T47D (cell line): ENCODE measurements around the gene FOXC2.

ENCODE experiments used
- DNase-seq, 2 experiments: peaks; one replicate each; pipeline versions ENCODE4 v3.0.0 to v3.0.0-alpha.2; 2011 to 2012; ENCODE audit warnings: low read depth in 1 of 2, low spot score in 1 of 2
- JUND ChIP-seq: IDR thresholded peaks from 2 replicates; pipeline ENCODE4 v1.6.1; 2012; ENCODE audit warnings: low read depth
- in situ Hi-C: cut with HindIII; loops from 2 replicates; pipeline ENCODE4 v1.10.0; 2016; ENCODE audit warnings: low sequenced_read_pairs, low pct_unique_long_range_greater_than_20kb

FOXC2 gene

GRCh38 chr16:86553356-86553755 is 13.3 kb upstream of the FOXC2 start:
- in situ Hi-C loops: no loop called here
- DNase-seq: no peak
- TF ChIP-seq JUND: no peak

DNA sequence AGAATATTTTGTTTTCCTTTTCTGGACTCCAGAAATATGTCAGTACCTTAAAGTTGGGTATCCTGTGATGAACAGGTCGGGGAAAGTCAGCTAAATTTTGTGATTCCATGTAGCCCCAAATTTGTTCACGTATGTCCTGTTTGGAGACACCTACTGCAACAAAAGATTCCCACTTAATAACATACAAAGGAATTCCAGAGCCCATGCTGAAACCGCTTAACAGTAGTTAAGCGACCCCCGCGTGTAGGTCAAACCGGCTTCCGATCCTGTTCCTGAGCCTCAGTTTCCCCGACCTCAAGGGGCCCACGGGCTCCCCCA is 12.1 kb upstream of the FOXC2 start:
- no peak for TF ChIP-seq JUND
- no peak for DNase-seq
- in situ Hi-C loops: no loop called here

DNA sequence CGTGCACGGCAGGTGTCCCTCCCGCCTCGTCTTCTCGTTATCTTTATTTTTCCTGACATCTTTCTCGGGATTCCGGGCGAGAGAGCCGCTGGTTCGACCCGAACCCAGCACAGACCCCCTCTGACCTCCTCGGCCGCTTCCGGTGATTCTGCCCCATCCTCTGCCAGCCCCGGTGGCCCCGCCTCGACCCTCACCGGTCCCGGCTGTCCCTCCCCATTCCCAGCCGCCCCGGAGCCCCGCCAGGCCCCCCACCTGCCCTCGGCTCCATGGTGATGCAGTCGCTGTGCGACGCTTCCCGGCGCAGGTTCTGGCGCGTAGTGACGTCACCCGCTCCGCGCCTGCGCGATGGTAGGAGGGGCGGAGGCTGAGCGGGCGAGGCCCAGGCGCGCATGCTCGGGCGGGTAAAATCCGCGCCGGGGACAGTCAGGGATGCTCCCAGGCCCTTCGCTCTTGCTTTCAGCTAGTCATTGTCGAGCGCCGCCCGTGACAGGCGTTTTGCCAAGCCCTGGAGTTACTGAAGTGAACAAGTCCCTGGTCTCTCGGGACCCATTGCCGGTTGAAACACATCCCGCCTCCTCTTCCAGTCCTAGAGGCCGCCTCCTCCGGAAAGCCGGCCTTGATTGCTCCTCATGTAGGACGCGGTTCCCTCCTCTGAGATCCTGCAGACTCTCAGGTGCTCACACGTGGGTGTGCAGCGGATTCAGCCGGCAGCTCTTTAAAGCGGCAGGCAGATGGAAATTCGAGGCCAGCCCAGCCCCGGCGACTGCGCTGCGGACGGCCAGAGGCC is 11.5 kb upstream of the FOXC2 start, which contains the start of gene MTHFSD:
Gene MTHFSD (minus strand): TSS at position 319 of the 787 bp plus-strand sequence. CDS start 51 bp downstream, at position 268.
- peak; percentile 96 to 98 for DNase-seq
- TF ChIP-seq JUND: no peak
- in situ Hi-C loops: no loop called here

DNA sequence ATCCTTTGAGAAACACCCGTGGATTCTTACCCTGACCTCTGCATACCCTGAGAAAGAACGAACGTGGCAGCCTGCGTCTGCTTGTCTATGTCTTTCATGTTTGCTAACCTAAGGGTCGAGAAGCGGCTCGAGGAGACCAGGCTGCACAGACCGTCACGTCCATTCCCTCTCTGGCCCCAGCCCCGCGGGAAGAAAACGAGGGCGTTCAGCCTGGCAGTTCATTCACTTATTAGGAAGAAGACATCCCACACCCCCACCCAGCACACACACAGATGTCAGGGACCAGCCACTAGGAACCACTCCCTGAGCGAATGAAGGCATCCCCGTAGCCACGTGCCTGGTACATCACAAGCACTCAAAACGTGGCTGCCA is 10.9 kb upstream of the FOXC2 start:
- DNase-seq: no peak
- no peak for TF ChIP-seq JUND
- in situ Hi-C loops: no loop called here

GRCh38 chr16:86556576-86556975 is 10.1 kb upstream of the FOXC2 start:
- no peak for DNase-seq
- no peak for TF ChIP-seq JUND
- in situ Hi-C loops: no loop called here

- DNase-seq: no peak
- no peak for TF ChIP-seq JUND
- in situ Hi-C loops: no loop called here
These were observed 9.0 kb upstream of the FOXC2 start for GRCh38 chr16:86557587-86557986.

DNA sequence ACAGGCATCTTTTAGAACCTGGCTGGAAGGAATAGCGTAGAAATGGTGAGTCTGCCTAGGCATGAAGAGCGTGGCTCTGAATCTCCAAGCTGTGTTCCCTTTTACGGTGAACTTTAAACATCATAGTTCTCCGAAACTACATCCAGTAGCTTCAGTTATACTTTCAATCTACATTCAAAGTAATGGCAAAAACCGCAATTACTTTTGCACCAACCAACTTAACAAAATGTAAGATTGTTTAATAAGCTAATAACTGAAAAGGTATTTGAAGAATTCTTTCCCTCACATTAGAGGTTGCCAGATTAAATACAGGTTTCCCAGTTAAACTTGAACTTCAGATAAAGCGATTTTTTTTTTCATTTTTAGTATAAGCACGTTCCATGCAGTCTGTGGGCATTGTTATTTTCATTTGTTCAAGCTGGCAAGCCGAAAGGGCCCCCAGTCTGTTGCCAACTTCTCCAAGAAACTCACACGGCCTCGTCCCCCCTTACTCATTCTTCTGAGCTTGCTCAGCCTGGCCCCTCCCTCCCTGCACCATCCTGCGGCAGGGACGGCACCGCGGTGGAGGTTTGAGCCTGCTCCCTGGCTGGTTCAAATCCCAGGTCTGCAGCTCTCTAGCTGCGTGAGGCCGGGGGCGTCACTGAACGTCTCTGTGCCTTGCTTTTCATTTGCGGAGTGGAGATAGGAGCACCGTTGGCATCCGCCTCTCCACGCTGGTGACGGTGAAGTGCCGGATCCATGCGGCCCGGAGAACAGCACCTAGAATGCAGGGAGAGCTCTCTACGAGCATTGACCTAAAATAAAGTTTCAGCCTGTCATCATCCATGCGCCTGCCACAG is 8.1 kb upstream of the FOXC2 start:
- no peak for TF ChIP-seq JUND
- in situ Hi-C loops: no loop called here
- no peak for DNase-seq

DNA sequence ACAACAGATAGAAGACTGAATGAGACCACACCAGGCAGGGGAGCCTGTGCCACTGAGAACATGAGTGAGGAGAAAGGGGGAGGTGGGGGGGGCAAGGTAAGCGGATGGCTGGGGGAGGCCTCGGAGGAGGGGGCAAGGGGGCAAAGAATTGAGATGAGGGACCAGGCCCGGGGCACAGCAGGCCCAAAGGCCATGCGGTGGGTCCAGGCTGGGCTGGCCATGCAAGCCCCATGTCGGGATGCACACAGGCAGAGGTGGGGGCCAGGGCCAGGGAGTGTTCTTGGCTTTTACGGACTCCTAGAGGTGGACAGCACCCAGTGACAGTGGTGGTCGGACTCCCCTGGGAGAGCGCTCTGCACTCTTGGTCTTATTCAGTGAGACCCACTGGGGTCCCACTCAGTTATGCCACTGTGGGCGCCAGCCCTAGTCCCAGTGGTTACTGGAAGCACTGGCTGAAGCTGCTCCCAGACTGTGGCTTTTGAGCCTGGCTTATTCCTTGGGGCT is 6.8 kb upstream of the FOXC2 start:
- in situ Hi-C loops: no loop called here
- DNase-seq: no peak
- TF ChIP-seq JUND: no peak

GRCh38 chr16:86562356-86562755 is 4.3 kb upstream of the FOXC2 start:
- DNase-seq: no peak
- in situ Hi-C loops: no loop called here
- no peak for TF ChIP-seq JUND

GRCh38 chr16:86563469-86564345 is 2.9 kb upstream of the FOXC2 start:
- in situ Hi-C loops: no loop called here
- no peak for TF ChIP-seq JUND
- peak; percentile 91 to 93 for DNase-seq

GRCh38 chr16:86565181-86565631 is 1.4 kb upstream of the FOXC2 start:
- no peak for DNase-seq
- TF ChIP-seq JUND: no peak
- in situ Hi-C loops: no loop called here
